ENCODE results near the gene CACNA1B.

DNA sequence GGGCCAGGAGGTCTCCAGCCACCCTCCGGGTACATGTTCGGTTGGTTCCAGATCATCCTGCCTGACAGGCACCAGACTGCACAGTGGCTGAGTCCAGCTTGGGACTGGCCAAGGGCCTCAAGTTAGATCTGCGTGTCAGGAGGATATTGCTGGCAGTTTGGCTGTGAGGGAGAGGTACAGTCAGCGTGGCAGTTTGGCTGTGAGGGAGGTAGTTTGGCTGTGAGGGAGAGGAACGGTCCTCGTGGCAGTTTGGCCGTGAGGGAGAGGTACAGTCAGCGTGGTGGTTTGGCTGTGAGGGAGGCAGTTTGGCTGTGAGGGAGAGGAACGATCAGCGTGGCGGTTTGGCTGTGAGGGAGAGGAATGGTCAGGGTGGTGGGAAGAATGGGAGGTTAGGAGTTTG, 39.0 kb downstream of the CACNA1B start:
- TF ChIP-seq, protein P1, sequence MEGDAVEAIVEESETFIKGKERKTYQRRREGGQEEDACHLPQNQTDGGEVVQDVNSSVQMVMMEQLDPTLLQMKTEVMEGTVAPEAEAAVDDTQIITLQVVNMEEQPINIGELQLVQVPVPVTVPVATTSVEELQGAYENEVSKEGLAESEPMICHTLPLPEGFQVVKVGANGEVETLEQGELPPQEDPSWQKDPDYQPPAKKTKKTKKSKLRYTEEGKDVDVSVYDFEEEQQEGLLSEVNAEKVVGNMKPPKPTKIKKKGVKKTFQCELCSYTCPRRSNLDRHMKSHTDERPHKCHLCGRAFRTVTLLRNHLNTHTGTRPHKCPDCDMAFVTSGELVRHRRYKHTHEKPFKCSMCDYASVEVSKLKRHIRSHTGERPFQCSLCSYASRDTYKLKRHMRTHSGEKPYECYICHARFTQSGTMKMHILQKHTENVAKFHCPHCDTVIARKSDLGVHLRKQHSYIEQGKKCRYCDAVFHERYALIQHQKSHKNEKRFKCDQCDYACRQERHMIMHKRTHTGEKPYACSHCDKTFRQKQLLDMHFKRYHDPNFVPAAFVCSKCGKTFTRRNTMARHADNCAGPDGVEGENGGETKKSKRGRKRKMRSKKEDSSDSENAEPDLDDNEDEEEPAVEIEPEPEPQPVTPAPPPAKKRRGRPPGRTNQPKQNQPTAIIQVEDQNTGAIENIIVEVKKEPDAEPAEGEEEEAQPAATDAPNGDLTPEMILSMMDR (IDR thresholded peaks at IDR 0.05): no peak
- TF ChIP-seq POLR2A (IDR thresholded peaks at IDR 0.05): no peak
- no peak for TF ChIP-seq POLR2AphosphoS5 (IDR thresholded peaks at IDR 0.05)
- no peak for TF ChIP-seq EP300 (IDR thresholded peaks at IDR 0.05)

Measured in sigmoid colon (tissue), 4 donors.